Fibroblast of skin of right biceps (primary cell): ENCODE data around the gene ABHD10.
A peak's percentile ranks its signal among the peaks of the same experiment; 100 is the strongest.

Source experiments
- DNase-seq: peaks from one replicate; pipeline ENCODE4 v3.0.0-alpha.2; 2013

The ABHD10 gene

DNA sequence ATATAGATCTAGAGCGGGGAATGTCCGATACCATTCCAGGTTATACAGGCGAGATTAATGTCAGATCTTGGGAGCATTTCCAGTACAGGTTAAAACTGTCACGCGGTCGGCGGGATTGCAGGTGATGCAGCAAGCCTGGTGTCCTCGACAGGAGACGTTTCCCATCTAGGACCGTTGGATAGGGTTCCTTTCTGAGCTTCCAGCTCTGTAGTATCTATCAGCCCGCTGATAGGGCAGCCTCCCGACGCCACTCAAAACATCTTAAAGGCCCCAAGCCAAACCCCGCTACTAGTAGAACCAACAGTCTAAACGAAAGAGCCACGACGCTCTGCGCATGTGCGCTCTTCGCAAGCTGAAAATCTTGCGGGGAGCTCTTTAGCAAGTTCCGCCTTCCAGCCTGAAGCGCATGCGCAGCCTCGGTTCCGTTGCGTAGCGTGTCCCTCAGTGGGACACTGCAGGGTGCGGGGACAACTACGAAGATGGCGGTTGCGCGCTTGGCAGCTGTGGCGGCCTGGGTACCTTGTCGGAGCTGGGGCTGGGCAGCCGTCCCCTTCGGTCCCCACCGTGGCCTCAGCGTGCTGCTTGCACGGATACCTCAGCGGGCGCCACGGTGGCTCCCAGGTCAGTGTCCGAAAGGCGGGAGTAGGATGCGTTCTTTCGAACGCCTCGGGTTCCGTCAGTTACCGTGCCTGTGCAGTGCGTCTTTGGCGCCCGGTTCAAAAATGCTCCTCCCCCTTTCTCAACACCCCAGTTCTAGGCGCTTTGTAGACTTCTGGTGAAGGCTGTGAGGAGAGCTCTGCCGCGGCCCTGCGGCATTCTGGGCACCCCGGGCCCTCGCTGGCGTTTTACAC lies at the start of gene ABHD10:
TSS of gene ABHD10 (plus strand) at position 444 of the 851 bp plus-strand sequence. CDS start at position 480, 36 bp downstream.
- peak; percentile 98 for DNase-seq

DNA sequence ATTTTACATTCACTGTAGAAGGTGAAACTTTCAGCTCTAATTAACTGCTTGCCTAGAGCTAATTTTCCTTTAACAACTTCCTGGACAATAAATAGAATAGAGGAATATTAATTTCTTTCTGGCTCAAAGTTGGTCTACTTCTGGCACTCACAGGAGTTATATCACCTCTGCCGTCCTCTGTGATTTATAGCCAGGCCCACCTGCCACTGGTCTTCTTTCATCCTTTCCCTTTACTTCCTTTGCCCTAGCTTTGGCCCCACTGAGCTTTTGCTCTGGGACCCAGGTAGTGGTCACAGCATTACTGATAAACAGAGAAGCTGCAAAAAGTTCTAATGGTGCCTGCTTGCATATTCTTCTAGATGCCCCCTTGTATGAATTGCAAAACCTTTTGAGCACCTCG lies 49.3 kb upstream of the ABHD10 start:
- no peak for DNase-seq

DNA sequence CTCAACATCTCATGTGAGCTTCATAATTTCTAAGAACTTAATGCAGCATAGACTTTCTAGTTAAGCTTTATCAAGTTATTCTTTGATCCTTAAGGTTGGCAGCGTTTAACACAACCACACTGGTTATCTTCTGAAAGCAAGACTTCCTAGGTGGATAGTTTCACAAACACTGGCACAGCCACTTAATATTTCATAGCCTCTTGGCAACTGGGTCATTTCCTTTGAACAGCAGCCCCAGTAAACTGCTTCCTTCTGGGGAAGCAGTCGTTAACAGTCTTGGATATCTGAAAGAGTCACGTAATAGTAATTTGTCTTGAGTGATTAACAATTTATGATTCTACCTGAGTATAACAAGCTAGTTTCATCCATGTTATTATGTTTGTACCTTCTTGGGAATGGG lies 45.9 kb upstream of the ABHD10 start:
- no peak for DNase-seq

DNA sequence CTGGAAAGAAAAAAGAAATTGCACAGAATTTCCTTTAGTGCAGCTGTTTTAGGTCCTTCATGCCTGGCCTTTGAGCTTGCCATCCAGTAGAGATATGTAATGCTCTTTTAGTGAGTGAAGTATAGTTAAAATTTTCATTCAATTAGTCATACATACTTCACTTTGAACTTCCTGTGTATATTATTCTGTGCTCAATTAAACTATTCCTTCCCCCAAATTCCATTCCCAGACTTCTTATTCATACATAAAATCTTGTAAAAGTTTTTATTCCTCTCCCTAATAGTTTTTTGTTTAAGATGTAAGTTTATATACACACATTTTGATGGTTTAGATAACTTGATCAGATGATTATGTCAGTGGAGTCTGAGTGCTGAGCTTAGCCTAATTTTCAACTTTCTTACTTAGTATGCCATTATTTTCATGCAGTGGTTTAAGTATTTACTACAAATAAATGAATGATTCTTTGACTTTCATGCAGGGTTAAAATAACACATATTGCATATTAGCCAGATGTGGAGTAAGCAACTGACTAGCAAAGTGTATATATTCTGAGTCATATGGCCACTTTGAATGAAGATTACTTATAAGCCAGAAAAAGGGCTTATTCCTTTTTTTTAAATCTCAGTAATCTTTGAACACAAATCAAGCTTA lies 42.5 kb upstream of the ABHD10 start:
- DNase-seq = peak; percentile 89

DNA sequence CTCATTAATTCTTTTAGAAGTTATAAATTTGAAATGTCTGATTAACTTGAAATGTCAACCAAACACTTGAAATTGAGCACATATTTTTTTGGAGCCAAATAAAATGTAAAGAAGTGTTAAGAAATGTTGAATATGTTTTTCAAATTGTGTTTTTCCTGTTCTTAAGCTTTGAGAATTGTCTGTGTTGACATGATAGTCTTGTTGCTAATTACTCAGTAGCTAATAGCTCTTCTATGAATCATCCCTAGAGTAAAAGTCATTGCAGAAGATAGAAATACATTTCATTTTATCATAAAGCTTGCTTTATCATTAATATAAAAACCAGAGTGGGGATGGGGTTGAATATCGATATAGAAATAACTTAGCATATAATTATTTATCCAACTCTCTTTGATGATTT lies 41.9 kb upstream of the ABHD10 start:
- DNase-seq = peak; percentile 41

DNA sequence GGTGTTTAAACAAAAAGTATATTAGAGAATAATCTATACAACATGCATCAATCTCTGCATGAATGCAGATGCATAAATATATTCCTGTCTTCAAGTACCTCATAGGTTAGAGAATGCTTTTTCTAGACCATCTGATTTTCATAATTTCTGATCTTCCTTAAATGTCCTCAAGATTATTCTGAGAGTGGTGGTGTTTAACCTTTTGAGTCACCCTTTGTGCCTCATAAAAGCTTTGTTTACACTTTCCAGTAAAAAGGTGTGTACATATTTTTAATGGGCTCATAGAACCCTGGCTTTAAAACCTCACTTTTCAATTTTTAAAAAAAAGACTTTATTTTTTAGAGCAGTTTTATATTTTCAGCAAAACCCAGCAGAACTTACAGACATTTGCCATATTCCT lies 41.0 kb upstream of the ABHD10 start:
- DNase-seq = no peak

DNA sequence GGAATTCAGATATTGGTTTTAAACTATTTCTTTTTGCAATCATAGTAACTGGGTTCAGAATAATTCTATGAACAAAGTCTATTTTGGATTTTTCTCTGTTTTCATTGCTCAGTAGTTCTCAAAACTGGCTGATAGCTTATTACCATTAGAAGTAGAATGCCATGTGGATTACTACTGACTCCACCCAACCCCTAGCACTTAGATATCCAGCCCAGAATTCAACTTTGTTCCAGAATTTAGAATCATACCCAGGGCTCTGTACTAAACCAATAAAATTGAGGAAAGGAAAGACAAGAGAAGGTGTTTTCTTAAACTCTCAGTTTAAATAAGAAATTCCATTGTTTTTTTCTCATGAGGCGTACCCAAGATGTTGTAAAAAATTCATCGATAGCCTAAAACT lies 39.0 kb upstream of the ABHD10 start:
- no peak for DNase-seq

DNA sequence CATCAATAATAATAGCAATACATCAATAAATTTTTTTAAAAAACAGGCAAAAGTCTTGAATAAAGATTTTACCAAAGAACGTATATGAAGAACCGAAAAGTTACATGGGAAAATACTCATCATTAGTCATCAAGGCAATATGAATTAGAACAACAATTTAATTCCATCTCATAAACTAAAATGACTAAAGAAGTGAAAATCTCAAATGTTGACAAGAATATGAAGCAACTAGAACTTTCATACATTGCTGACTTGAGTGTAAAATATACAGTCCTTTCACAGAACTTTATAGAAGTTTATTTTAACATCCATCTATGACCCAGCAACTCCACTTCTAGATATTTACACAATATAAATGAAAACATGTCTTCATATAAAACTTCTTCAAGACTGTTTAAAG lies 35.3 kb upstream of the ABHD10 start:
- DNase-seq = no peak

DNA sequence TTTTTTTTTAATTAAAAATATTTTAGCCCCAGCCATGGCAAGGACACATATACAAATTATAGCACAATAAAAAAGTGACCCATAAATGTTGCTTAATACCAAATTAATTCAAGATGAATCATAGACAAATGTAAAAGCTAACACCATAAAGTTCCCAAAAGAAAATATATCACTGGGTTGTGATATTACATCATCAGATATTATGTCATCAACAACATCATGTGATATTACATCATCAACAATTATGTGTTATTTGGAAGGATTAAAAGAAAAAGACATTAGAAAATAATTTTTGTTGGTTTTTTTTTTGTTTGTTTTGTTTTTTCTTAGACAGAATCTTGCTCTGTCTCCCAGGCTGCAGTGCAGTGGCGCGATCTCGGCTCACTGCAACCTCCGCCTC lies 34.5 kb upstream of the ABHD10 start:
- DNase-seq = no peak

DNA sequence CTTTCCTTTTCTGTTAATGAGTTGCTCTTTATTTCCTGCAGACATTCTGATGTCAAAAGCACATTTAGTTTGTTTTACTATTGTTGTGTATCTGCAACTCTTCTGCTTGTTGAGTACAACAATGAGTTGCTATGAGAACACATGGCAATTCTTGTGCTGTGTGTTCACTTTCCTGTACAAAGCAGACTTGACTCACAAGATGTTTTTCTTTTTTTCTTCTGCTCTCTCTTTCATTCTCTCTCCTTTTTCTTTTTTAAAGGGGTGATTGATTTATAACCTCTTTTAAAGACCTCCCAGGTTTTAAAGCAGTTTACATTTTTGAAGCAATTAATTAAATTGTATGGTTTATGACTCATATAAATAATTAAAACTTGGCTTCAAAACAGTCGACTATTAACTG lies 31.6 kb upstream of the ABHD10 start:
- DNase-seq = peak; percentile 43

DNA sequence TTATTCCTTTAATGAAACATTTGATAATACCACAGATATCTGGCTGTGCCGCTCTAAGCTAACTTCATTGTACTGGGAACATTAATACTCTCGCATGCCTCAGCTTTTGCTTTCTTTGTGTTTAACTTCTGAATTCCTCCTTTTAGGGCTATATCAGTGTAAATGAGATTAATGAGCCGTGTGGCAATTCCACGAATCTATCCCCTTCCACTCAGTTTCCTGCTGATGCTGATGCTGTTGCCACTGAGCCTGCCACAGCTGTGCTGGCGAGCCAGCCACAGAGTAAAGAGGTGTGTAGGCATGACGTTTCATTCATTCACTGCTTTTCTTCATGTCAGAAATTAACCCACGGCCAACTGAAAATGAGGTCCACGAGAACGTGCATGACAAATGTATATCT lies 30.0 kb upstream of the ABHD10 start:
- no peak for DNase-seq

DNA sequence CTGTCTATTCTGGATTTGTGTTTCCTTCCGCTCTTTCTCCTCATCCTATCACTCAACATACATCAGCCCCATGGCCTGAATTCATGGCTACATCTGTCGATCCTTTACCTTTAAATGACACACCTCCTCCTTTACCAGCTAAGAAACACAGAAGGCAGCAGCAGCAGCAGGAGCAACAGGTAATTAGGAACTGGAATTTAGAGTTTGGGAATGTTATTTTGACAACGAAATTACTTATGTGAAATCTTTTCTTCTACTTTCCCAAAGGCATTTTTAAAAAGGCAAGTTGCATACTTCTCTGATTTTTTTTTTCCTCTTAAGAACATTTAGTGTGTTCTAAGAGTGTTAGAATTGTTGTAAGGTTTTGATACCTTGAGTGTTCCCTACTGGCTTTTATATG lies 29.1 kb upstream of the ABHD10 start:
- DNase-seq = no peak

DNA sequence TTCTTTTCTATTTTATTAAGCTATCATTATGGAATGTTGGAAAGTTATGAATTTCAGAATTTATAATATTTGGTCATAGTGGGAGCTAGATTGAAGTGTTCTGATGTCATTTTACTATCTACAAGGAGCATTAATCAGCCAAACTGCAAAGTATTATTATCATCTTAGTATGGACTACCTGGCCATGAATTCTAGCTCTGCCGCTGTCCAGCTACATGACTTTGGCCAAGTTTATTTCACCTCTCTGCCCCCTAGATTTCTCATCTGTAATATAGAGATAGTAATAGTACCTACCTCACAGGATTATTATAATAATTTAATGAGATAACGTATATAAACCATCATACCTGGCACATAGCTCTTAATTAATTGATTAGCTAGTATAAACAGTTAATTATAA lies 27.8 kb upstream of the ABHD10 start:
- DNase-seq = no peak

DNA sequence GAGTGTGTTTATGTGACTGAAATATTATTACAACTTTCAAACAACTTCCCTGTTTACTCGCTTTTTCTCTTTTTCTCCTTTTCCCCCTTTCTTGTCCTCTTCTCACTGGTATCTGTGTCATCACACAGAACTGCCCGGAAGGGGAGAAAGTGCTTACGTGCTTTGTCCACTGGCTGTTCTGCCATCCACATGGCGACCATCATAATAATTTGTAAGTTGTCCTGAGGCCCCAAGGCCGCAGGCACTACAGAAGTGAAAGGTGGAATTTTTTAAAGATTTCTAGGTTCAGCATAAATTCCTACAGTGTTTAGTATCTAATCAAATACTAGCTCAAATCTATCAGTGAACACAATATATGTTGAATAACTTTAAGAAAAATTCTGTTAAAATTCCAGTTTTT lies 26.7 kb upstream of the ABHD10 start:
- no peak for DNase-seq

DNA sequence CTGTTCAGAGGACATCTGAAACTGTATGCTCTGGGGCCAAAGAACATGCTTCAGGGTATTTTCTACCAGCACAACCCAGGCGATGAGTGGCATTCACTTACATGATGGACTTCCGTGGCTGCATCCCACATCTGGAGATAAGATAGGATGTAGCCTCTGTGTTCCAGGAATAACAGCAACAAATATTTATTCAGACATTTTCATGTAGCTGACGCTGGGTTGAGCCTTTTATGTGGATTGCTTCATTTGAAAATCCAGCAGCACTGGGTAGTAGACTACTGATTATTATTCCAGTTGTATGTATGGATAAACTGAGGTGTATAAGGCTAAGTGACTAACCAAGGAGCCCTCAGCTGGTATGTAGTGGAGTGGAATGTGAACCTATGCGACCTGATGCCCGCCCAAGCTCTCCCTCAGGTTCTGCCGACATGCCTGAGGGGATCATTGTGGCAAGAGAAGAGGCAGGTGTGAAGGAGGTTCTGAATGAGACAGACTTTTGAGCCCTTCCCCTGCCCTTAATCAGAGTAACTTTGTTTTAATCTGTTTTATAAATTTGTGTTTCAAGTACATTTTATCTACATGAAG lies 25.9 kb upstream of the ABHD10 start:
- DNase-seq = no peak

DNA sequence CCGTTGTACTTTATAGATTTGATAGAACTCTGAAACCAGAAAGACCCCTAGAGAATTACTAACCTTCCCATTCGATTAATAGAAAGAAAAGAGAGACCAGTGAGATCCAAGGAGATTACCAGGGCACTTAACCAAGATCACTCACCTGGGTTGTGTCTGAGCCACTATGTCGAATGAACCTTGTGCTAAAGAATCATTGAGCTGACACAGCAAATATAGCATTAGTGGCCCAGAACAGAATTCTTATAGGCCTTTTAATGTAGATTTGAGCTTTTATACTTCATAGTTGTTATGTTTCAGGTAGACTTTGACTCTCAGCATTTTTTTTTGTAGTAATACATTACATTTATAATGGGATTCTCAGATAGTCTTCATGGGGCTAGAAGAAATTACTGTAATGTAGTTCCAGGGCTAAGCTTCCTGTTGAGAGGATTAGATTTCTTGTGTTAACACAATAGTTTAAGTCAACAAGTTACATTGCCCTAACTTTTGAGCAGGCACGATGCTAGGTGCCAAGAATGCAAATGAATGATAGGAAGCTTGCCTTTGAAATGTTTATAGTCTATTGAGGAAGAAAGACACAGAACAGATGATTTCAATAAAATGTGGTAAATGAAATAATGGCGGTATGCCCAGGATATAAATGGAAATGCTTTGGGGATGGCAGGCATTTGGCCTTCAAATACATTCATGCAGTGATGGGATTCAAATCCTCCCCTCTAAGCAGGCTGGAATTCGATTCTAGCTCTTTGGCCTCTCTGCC lies 24.4 kb upstream of the ABHD10 start:
- DNase-seq = peak; percentile 66

DNA sequence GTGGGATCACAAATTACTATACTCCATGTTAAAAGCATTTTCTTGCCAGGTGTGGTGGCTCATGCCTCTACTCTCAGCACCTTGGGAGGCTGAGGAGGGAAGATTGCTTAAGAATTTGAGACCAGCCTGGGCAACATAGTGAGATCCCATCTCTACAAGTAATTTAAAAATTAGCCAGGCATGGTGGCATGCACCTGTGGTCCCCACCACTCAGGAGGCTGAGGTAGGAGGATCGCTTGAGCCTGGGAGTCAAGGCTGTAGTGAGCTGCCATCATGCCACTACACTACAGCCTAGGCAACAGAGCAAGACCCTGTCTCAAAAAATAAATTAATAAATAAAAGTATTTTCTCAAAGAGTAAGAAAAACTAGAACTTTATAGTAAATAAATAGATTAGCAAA lies 22.9 kb upstream of the ABHD10 start:
- no peak for DNase-seq

DNA sequence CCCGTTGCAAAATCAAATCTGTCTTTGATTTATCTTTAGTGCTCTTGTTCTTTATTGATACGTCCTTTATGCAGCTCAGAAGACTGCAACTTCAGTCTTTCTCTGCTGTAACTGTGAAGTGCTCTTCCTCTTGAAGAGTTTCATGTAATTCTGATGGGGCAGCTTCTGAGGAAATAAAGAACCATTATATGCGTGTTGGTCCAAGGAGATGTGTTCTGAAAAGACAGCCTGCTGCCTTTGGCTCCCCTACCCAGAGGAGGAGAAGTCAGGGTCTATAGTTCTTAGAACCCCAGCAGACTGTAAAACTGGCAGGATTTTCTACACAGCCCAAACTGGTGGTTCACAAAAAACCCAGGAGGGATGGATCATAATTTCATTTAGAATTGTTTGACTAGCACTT lies 22.4 kb upstream of the ABHD10 start:
- DNase-seq = no peak

DNA sequence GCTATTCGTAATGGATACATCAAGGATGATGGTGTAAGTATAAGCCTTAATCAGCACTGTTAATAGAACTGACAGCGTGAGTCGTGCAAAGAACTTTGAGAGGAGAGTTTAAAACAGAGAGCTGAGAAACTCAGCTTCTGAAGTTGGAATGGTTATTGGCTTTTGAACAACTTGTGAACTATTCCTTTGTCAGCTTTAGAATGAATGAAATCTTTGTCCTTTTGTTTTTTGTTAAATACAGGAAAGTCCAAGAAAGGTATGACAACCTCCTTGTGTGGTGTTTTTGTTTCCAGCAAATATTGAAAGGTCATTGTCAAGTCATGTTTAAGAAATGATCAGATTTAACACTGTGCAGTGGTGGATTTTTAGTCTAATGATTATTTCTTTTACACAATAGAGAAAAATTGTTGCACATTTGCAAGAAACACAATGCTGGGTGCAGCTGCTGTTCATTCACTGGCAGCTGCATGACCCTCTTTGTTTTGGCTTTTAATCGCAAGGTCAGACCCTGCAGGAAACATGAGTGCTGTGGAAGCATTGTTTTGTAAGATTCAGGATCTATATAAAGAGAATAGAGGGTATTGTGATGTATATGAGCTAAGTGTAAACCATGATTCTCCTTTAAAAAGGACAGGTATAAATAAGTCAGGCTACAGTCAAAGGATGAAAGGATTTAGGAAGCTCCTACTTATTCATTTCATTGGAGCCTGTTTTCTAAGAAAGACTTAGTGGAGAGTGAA lies 21.7 kb upstream of the ABHD10 start:
- DNase-seq = no peak

DNA sequence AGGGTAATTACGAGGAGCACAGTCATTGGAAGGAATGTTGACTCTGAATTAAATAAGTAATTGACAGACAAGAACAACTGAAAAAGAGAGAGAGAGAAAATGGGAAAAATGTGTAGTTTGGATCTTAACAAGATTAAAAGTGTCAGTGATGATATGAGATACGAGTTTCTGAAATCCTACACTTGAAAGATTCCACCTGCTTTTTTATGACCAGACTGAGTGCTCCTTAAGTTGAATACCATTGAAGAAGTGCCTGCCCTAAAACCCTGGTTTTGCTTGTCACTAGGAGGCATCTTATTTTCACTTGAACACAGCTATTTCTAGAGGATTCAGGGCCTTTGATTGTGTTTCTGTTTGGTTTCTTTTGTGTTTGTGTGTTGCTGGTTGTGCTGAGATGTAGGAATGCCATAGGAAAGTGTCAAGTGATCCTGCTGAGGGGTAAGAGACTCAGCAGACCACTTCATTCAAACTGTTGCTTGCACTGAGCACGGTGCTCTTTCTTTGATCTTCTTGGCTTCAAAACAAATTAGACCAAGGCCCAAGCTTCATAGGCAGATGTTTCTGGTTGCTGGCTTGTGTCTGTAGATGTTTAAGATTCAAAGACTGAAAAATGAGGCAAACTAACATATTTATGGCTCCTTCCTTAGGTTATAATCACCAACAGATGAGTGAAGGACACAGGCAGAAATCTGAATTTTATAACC lies 17.2 kb upstream of the ABHD10 start:
- peak; percentile 7 for DNase-seq

DNA sequence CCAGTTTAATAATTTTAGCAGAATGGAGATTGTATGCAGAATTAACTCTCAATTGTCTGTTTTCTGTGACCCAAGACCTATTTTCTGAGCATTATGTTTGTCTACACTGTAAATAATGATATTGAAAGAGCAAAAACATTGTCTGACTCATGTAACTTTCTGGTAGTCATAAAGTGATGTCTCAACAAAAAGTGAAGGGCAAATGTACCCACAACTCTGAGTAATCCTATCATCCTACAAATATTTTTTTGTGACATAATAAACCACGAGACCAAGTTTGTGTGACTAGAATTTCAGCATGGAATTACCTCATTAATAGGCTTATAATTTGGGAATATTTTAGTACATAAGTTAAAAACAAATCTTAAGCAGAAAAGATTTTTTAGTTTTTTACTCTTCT lies 15.4 kb upstream of the ABHD10 start:
- DNase-seq = peak; percentile 68

DNA sequence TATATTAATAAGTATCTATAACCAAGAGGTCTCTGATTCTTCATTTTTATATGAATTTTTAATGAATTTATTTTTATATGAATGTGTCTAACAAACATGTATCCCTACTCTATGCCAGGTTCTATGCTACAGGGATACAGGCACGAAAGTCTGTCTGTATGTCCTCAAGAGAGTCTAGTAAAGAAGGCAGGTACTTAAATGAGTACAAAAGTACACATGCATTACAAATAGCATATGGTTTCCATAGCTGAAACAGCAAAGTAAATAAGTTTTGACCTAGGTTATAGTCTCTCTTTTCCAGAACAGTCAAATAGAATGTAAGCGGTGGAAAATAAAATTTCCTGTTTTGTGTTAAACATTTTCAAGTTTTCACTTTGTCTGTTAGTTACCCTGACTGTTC lies 13.3 kb upstream of the ABHD10 start:
- no peak for DNase-seq
